Mucosa of gallbladder (tissue), 1 donor: ENCODE results near the gene LIX1L. TPM values are rescaled to one million over a fixed set of nuclear protein-coding genes. Genes with fewer than 3 reads are reported as not detected.

Source experiments
- DNase-seq: peaks from one replicate; pipeline ENCODE4 v3.0.0-alpha.2; 2020; ENCODE audit warnings: low spot score
- total RNA-seq: library from RNA; stranded (reverse); gene quantifications from one replicate; pipeline ENCODE4 v1.2.1, GENCODE V29; 2021
- donor health status: DM: no; HTN: no; CAD: no.

Gene LIX1L
- total RNA-seq, 1 donor from 2014 or later, result 42.9 TPM

DNA sequence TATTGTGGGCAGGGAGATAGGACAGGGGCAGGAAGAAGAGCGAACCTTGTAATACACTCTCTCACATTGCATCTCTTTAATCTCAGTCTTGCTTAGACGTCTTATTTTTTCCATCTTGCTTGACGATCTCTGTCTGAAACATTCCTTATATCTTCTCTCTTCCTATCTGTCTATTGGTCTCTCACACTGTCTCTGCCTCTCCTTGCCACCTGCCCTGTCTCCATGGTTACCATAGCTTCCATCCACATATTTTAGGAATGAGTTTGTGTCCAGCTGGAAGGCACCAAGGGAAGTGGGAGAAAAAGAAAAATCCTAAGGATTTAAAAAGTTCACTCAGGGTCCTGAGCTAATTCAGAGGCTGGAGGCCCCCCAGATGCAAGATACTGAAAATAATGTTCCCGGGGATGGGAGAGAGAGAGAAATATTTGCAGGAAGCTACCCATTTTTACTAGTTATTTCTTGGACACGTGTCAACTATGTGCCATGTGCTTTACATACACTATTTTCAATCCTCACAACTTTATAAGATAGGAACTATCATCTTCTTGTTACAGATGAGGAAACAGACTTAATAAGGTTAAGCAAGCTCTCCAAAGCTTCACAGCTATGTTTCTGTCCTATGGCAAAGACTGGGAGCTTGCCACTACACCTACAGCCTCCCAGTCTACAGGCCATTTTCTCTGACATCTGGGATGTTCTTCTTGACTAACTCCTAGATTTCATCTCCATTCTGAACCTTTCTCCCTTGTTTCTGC, 5.6 kb upstream of the LIX1L start:
- DNase-seq, result no peak

DNA sequence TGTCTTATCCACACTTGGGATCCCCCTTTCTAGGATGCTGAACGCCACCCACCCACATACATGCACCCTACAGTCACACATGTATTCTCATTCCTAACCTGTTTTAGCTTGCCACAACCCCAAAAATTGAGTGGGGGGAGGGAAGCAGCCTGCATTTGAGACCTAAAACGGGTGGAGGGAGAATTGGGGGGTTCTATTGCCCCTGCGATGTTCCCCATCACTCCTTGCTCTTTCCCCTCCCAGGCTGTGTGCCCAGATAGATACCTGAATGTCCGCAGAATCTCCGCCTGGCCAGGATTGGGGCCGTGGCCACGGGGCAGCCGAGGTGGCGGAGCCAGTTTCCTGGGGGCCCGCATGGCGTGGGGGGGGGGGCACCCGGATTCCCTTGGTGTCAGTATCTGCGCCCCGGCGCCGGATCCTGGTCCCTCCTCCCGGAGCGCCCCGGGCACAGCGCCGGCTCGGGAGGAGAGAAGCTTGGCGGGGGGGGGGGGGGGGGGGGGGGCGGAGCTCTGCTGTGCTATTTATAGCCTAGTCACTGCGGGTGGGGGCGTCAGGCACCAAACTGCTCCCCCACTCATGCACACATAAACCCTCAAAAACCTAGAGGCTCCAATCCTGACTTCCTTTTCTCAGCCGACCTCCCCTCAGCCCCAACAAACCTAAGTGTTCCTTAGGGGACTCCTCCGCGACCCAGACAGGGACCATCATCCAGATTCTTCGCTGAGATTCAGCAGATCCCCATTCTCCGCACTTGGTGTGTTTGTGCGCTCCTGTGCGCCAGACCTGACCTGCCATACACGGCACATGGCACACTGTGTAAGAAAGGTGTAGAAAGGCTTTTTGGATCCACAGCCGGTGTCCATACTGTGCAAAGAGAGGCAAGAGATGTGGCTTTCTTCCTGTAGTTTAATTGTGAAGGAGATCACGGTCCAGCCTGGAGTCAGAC, 4.6 kb upstream of the LIX1L start:
- DNase-seq, result no peak

DNA sequence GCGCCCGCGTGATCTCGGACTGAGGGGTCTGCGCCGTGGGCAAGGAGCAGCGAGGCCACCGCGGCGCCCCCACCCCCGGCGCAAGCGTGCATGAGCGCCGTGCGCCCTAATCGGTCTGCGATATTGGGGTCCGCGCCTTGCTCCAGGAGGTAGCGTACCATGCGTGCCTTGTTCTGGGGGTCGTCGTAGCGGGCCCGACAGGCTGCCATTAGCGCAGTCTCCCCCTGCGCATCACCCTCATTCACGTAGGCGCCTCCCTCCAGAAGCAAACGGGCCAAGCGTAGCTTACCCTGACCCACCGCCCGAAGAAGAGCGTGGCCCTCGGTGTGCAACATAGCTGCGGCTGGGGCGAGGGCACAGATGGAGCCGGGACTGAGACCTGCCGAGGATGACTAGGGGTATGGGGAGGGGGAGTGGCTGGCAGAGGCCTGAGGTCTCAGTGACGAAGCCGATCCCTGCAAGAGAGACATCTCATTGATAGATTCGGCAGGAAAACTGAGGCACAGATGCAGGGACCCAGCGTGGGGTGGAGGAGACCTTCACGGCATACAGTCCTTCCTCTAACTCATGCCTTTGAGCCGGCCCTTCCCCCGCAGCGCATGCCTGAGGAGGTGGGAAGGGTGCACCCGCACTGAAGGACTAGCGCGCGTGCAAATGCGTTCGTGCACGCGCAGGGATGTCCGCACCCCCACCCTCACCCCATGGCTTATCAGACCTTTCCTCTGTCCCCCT, 3.8 kb upstream of the LIX1L start:
- DNase-seq, result no peak

DNA sequence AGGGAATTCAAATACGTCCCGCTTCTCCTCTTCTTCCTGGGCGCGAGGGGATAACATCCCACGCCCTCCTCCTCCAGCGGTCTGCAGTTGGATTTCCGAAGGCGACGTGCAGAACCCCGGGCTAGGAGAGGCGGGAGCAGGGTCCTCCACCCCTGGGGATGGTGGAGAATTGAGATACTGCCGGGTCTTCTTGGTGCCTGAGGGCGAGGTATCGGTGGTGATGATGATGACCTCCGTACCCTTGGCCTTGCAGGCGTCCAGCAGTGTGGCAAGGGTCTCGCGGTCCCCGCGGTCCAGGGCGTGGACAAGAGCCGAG, 3.2 kb upstream of the LIX1L start:
- no peak for DNase-seq

DNA sequence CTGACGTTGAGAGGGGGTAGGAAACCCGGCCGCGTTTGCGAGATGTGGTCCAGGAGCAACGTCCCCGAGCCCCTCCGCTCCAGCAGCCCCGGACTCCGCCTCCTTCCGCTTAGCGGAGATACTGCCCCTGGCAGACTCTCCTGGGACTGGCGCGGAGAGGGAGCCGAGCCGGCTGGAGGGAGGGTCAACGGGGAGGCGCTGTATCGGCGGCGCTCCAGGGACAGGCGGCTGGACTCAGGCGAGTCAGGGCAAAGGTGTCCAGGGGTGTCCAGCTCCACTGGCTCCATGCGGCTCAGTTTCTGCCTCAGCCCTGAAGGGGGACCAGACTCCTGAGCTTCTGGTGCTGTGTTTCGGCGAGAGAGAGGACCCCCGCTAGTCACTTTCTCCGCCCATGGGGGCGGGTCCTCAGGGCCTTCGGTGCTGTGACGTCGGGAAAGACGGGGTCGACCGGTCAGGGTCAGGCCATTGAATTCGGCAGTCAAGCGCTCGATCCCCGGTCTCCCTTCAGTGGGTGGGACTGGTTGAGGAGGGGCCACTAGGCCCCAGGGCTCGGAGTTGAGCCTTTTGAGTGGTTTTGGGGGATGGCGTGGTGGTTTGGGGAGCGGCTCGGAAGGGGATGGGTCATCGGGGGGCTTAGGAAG, 2.8 kb upstream of the LIX1L start:
- DNase-seq, result peak; percentile 68

DNA sequence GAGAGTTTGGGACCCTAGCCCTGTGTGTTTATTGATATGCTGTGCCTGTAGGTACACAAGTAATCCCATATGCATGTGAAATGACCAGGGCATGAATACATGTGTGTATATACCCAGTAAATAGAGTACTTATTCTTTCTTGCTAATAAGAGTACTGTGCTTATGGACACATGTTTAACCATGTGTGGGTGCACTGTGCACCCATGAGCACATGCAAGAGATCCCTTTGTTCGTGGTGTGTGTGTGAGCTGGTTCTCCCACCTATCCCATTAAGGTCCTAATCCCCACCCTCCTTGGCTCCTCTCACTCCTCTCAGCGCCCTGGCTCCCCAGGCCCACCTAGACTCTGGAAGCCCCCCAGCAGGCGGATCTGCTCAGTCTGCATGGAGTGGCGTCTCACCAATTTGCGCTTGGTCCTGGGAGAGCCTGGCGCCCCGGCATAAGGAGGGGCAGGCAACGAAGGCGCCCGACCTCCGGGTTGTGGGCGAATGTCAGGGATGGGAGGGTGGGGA, 2.2 kb upstream of the LIX1L start:
- DNase-seq, result no peak

DNA sequence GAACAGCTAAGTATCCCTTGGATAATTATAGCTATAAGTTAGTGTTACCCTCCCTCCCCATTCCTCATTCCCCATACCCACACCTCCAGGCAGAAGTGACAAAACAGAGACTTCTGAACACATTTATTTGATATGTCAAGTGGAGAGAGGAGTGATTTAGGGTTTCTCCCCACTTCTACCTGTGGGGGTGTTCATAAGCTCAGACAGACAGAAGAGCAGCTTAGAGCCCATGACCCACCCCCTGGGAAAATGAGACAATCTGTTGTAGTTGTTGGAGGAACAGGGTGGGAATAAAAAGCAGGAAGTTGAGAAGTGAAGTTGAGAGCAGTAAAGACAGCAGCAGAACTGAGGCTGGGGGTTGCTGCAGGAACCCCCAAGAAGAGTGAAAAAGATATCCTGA, 1.5 kb upstream of the LIX1L start:
- no peak for DNase-seq

DNA sequence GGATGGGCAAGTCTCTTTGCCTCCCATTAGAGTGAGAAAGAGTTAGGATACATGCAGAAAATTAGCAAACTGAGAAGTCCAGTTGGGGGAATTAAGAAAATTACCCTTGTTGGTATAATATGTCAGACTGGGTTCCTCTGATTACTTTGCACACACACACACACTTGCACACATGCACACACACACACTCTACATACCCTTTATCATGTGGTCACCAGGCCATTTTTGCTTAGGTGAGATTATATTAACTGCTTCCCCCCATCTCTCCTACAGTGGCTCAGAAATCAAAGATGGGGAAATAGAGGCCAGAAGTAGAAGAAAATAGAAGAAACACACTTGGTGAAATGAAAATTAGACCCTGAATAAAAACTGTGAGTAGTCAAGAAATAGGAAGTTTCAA, 917 bp upstream of the LIX1L start:
- no peak for DNase-seq

DNA sequence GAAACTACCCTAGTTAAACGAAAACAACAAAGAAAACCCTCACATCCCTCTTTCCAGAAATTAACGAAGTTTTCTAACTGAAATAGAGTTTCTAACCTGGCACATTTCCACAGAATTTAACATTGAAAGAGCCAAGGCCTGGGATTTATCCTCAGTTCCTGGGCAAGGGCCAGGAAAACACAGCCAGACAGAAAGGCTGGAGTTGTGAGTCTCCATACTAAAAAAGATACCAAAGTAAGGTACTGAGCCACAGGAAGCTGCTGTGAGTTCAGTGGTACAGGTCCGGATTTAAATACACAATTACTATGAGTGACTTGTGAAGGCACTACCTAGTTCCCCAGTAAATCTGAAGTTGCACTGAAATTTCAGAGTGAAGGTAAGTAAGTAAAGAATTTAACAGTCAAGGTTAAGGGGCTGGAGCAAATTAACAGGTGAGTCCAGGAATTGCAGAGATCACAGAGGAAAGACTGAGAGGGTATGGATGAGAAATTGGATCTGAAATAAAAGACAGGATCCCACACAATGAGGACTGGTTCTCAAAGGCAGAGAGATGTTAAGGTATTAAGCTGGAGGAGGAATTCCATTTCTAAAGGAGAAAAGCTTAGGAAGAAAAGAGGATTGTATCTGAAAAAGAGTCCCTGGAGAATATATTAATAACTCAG, 905 bp downstream of the LIX1L start:
- no peak for DNase-seq

DNA sequence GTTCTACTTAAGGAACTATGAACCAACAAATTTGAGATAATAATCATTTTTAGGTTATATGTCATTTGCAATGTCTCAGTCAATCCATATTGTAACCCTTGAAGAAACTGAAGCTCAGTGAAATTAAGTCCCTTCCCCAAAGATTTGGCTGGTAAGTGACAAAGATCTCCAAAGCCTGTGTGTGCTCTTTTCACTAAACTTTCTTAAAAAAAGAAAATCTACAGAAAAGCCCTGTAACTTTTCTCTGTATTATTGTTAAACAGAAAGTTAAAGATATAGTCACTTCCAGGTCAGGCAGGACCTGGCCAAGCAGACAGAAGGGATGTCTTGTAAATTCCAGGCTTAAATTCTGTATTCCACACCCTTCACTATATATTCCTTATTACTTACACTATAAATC, 1.5 kb downstream of the LIX1L start:
- no peak for DNase-seq

DNA sequence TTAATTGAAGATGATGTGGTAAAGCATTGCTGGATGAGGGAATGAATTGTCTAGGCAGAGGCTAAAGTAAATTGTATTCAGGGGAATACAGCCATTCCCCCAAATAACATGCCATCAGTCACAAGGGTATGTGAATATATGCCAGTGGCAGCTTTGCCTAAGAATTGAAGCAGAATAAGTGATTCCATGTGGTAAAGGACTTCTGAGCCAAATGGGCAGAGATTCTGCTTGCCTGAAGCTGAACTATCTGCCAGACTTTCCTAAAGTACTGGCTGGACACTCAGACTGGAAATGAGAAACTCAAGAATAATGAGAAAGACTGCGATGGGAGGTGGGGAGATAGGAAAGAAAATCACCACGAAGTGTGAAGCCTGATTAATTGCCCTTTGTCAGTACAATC, 2.4 kb downstream of the LIX1L start:
- DNase-seq, result no peak

DNA sequence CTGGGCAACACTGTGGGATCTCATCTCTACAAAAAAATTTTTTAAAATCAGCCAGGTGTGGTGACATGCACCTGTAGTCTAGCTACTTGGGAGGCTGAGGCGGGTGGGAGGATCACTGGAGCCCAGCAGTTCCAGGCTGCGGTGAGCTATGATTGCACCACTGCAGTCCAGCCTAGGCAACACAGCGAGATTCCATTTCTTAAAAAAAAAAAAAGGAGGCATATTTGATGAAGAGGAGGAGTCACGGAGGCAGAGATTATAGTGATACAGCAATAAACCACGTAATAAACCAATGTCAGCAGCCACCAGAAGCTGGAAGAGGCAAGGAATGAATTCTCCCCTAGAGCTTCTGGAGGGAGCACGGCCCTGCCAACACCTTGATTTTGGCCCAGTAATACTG, 4.0 kb downstream of the LIX1L start:
- DNase-seq, result no peak

DNA sequence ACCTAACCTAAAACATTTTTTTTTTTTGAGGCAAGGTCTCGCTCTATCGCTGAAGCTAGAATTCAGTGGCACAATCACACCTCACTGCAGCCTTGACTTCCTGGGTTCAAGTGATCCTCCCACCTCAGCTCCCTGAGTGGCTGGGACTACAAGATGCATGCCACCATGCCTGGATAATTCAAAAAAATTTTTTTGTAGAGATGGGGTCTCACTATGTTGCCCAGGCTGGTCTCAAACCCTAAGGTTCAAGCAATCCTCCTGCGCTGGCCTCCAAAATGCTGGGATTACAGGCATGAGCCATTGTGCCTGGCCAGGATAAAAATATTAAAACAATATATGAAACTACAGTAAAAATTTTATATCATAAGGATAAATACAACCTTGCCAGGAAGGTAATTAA, 4.9 kb downstream of the LIX1L start:
- no peak for DNase-seq

DNA sequence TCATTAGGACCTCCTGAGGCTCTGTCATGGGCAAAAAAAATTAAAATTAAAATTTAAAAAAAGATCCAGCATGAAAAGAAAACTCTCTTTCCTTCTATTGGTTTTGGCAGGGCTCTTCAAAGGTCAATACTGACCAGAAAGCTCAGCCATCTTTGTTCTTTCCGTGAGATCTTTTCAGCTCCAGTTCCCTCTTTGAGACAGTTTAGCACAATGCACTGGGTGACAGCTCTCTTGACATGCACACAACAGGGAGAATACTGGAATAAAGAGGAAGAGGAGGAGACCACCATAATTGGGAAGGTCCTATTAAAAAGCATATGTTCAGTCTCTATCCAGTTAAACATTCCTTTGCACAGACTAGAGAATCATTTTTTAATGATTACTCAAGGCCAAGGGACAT, 6.3 kb downstream of the LIX1L start:
- no peak for DNase-seq

DNA sequence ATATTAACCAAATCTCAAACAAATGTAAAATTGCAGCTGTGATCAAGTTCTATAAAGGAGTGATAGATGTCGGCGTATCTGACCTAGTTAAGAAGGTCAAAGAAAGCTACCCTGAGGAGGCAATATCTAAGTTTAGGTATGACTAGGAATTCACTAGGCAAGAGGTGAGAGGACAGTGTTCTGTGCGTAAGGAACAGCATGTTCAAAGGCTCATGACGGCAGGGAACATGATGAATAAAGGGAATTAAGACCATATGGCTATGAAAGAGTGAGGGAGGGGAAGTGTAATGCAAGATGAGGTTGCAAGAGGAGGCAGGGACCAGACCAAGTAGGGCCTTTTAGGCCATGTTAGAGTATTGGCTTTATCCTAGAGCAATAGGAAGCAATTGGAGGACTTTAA, 8.6 kb downstream of the LIX1L start:
- DNase-seq, result no peak

DNA sequence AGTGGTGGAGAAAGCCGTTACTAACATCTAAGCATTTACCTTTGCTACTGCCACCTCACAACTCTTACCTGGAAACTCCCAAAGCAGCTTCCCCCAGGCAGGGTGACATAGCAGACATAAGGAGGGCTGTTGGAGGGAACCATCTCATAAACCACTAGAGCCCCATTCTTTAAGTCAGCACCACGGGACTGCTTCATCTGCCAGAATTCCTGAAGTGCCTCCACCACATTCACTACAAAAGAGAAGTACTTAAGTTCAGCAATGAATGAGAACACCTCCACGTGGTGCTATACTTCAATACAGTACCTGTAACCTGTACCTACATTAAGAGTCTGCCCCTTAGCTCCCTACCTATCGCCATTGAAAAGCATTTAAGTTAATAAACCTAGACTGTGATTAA, 10.3 kb downstream of the LIX1L start:
- no peak for DNase-seq

DNA sequence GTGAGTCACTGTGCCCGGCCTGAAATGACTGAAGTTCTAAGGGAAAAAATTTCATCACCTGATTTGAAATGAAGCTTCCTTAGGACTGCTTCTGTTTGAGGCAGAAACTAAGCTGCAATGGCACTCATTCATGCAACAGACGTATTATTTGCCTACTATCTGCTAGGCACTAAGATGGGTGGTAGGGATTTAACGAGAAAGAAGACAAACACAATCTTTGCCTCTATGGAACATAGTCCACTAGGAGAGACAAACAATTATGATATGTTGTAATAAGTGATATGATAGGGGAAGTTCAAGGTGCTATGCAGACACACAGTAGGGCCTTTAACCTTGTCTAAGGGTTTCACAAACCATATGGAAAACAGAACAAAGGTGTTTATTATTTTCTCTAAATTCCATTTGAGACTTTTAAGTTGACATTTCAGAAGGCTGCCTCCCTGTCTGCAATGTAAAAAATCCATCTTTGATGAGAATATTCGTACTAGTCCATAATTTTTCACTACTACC, 11.3 kb downstream of the LIX1L start:
- DNase-seq, result no peak

DNA sequence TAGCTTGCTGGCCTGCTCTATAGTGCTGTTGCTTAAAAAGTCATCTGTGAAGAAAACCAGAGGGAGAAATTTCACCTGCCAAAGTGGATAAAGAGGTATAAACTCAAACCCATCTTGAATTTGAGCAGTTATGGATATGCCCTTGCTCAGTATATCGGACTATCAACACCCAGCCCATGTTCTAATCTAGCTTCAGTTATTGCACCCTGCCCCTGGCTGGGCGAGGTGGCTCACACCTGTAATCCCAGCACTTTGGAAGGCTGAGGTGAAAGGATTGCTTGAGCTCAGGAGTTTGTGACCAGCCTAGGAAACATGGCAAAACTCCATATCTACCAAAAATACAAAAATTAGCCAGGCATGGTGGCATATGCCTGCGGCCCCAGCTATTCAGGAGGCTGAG, 13.3 kb downstream of the LIX1L start:
- DNase-seq, result no peak

DNA sequence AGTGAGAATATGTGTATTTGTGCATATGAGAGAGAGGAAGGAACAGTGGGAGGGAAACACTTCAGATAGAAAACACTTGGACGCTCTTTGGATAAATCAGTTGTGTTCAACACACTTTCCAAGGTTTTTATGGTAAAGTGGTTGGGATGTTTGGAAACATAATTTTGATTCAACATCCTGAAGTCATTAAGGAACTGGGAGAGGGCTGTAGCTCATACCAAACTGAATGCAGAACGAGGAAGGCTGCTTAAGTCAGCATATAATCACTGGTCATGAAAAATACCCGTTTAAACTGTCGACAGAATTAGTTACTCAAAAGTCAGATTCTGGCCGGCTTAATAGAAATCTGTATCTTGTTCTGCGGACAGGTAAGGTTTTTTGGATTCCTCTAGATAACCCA, 14.9 kb downstream of the LIX1L start:
- no peak for DNase-seq

DNA sequence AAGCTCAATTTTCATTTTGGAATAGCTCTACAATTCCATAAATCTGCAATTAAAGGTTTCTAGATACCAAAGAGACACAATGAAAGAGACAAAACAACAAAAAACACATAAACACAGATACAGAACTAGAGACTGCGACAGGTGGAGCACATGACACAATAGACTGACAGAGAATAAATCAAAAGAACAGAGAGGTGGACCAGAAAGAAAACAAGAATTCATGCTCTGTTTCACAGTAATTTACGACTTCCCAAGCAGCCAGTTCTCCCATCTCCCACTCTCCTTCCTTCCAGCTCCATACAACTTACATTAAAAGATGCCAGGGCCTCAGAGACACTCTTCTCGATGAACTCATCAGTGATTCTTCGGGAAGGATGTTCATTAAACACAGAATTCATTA, 15.4 kb downstream of the LIX1L start:
- DNase-seq, result no peak

DNA sequence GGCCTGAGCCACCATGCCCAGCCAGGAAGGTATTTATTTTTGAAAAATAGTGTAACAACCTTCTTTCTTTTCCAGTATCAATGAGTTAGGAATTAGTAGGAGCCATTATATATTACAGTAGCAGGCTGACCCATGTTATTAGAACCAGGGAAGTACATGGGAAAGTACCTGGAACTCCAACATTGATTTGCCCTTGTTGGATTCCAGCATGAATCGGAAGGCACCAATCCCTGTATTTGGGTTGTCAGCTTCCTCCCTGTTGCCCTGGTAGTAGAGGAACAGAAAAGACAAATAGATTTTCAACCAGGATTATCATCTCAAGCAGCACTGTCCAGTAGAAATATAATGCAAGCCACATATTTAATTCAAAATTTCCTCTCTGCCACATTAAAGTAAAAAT, 20.4 kb downstream of the LIX1L start:
- no peak for DNase-seq
